ENCODE measurements around the gene TPCN1.

Gene TPCN1

GRCh38 chr12:113242026-113242418 is 20.8 kb downstream of the TPCN1 start:
- DNase-seq (ENCODE audit: low read depth) = no peak

- DNase-seq (ENCODE audit: low read depth) = no peak
These were observed 21.3 kb downstream of the TPCN1 start for GRCh38 chr12:113242560-113242959.

- DNase-seq (ENCODE audit: low read depth) = no peak
These were observed 22.8 kb downstream of the TPCN1 start for GRCh38 chr12:113244047-113244460.

GRCh38 chr12:113244478-113244958 is 23.3 kb downstream of the TPCN1 start:
- no peak for DNase-seq (ENCODE audit: low read depth)

- no peak for DNase-seq (ENCODE audit: low read depth)
These were observed 24.6 kb downstream of the TPCN1 start for GRCh38 chr12:113245695-113246477.

GRCh38 chr12:113246478-113247122 is 25.3 kb downstream of the TPCN1 start:
- no peak for DNase-seq (ENCODE audit: low read depth)

- no peak for DNase-seq (ENCODE audit: low read depth)
These were observed 26.1 kb downstream of the TPCN1 start for GRCh38 chr12:113247123-113248050.

- DNase-seq (ENCODE audit: low read depth) = no peak
These were observed 27.0 kb downstream of the TPCN1 start for GRCh38 chr12:113248051-113248825.

GRCh38 chr12:113248842-113249435 is 27.7 kb downstream of the TPCN1 start:
- no peak for DNase-seq (ENCODE audit: low read depth)

GRCh38 chr12:113249546-113249945 is 28.3 kb downstream of the TPCN1 start:
- no peak for DNase-seq (ENCODE audit: low read depth)

GRCh38 chr12:113250045-113250444 is 28.8 kb downstream of the TPCN1 start:
- no peak for DNase-seq (ENCODE audit: low read depth)

GRCh38 chr12:113251404-113252070 is 30.3 kb downstream of the TPCN1 start:
- no peak for DNase-seq (ENCODE audit: low read depth)

GRCh38 chr12:113252494-113252893 is 31.2 kb downstream of the TPCN1 start:
- no peak for DNase-seq (ENCODE audit: low read depth)

GRCh38 chr12:113253532-113254285 is 32.4 kb downstream of the TPCN1 start:
- no peak for DNase-seq (ENCODE audit: low read depth)

- no peak for DNase-seq (ENCODE audit: low read depth)
These were observed 33.0 kb downstream of the TPCN1 start for GRCh38 chr12:113254298-113254697.

GRCh38 chr12:113257564-113257963 is 36.3 kb downstream of the TPCN1 start:
- DNase-seq (ENCODE audit: low read depth) = no peak

GRCh38 chr12:113260127-113260526 is 38.9 kb downstream of the TPCN1 start:
- no peak for DNase-seq (ENCODE audit: low read depth)

- no peak for DNase-seq (ENCODE audit: low read depth)
These were observed 39.5 kb downstream of the TPCN1 start for GRCh38 chr12:113260636-113261300.

- no peak for DNase-seq (ENCODE audit: low read depth)
These were observed 40.7 kb downstream of the TPCN1 start for GRCh38 chr12:113261847-113262470.
